HG03159 (cell line): ENCODE results near the gene LAG3.

Experiments used
- ATAC-seq: cut with Tn5 transposase; IDR thresholded peaks from one replicate; pipeline ENCODE4 v1.9.1; 2021; ENCODE audit warnings: mild to moderate bottlenecking, moderate library complexity; ENCODE audit not compliant: unreplicated experiment

LAG3 gene

DNA sequence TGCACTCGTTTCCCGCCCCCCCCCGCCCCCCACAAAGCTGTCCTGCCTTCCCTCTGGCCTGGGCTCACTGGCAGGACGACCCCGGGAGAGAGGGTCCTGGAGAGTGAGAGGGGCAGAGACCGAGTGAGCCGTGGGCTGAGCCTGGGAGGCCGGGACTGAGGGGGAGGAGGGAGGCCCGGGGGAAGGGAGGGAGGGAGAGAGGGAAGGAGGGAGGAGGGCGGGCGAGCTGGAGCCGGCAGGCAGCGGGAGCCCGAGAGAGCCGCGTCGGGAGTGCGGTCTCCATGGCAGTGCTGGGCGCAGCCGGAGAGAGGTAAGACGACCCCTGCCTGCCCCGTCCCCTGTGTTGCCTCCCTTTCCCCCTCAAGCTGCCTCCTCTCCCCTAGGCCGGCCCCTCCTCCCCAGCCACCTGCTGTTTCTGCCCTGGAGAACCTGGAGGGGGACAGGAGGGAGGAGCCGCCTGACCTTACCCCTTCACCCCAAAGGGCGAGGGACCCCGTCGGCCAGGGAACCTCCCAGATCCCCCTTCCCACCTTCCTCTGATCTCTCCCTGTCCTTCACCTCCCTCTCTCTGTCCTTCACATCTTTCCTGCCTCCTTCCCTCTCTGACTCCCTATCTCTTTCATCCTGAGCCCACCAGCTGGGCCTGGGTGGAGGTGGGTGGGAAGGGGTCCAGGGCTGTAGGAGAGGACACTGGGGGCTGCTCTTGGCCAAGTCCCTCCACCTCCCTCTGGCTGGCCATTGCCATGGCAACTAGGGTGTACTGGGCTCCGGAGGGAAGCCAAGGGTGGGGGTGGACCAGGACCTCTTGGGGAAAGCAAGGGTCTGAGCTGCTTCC is 49.5 kb downstream of the LAG3 start, which contains the start of gene GPR162:
Gene GPR162, plus strand, starts transcription at position 231 of the 835 bp plus-strand sequence. CDS start 2,078 bp downstream, outside the sequence.
- ATAC-seq = no peak

DNA sequence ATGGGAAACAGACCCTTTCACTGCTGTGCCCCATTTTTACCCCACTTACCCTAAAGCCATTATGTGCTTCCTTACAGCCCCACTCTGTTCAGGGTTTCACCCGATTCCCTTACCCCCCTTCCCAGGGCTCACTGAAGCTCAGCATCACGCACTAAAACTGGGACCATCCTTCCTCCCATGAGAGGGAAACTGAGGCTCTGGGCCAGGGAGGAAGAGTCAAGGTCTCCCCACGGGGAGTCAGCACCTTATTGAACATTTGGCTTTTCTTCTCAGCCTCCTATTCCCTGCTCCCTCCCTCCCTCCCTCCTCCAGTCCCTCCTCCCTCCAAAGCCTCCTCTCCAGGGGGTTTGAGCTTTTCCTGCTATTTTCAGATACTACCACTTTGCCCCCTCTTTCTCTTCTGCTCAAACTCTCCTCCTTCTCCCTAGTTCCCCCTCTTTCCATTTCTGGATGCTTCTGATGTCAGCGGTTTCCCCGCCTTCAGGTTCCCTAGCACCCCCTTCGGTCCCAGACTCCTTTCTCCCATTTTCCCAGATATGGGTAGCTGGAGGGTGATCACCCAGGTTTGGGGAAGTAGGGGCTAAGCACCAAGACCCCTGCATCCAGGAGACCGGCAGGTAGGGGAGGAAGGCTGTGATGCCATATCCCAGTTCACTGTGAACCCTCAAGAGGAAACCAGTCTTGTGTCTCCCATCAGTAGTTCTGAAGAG is 50.3 kb downstream of the LAG3 start:
- ATAC-seq = no peak

DNA sequence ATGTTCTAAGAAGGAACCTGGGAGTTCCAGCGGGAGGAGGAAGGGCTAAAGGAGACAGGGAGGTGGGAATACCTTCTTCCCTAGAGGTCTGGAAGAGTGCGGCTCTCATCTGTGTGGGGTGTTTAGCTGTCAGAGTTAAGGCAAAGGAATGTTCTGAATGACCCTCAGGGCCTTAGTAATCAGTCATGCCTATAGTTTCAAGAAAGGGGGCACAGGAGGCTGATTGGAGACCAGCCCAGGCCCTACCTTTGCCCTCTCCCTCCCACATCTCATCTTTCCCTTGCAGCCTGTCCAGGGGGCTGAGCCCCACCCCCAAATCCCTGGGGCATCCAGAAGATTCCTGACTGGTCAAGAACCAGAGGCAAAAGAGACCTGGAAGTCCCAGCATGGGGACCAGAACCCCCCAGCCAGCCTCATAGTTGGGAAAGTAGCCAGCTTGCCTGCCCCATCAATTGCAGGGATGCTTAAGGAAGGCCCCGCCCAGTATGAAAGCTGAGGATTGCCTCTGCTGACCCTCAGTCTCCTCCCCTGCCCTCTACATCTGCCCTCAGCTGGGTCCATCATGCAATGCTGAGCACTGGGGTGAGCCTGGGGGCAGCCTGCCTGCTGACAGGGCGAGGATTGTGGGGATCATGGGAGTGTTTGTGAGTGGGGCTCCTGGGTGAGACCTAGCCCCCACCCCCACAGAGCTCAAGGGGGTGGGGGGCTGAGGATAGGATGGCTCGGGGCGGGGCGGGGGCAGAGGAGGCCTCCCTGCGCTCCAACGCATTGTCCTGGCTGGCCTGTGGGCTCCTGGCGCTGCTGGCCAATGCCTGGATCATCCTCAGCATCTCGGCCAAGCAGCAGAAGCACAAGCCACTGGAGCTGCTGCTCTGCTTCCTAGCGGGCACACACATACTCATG is 51.1 kb downstream of the LAG3 start:
- no peak for ATAC-seq

DNA sequence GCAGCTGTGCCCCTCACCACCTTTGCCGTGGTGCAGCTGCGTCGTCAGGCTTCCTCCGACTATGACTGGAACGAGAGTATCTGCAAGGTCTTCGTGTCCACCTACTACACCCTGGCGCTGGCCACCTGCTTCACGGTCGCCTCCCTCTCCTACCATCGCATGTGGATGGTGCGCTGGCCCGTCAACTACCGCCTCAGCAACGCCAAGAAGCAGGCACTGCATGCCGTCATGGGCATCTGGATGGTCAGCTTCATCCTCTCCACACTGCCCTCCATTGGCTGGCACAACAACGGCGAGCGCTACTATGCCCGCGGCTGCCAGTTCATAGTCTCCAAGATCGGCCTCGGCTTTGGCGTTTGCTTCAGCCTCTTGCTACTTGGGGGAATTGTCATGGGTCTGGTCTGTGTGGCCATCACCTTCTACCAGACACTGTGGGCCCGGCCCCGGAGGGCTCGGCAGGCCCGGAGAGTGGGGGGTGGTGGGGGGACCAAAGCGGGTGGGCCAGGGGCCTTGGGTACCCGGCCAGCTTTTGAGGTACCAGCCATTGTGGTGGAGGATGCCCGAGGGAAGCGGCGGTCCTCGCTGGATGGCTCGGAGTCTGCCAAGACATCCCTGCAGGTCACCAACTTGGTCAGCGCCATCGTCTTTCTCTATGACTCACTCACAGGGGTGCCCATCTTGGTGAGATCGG is 51.9 kb downstream of the LAG3 start:
- no peak for ATAC-seq

DNA sequence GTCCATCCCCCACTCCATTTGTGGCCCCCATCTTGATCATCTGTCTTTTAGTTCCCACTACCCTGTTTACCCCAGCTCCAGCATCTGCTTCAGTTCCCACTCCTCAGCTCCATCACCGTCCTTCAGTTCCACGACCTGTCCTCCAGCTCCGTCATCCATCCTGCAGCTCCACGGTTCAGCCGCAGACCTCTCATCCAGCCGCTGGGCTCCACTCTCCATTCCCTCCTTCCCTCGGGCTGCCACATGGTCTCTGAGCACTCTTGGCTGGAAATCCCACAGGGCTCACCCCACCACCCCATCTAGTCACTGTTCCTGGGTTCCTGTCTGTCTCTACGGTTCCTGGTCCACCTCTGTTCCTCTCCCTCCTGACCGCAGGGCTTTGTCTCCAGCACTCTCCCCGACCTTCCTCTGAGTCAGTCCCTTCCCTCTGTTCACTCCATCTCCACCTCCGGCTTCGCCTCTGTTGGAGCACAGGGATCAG is 52.6 kb downstream of the LAG3 start:
- ATAC-seq = no peak

DNA sequence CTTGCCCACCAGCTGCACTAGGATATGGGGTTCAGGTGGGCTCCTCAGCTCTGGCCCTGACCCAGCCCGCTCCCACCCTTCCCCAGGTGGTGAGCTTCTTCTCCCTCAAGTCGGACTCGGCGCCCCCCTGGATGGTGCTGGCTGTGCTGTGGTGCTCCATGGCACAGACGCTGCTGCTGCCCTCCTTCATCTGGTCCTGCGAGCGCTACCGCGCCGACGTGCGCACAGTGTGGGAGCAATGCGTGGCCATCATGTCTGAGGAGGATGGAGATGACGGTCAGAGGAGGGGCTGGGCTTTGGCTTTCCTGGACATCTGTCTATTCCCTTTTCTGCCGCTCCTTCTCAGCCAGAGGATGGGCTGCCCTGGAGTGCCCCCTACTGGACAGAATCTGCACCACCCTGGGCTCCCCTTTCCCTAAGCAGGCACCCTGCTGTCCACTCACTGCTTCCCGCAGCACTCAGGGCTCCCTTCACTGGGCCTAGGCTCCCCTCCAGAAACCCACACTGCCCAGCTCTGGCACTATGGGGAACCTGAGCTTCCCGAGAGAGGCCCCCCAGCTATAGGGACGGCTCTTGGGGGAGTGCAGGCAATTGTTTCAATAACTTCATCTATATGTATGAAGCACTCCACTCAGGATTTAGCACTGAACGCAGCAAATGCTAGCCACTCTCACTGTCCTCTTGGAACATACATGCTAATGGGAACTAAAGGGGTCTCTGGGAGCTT is 53.2 kb downstream of the LAG3 start:
- no peak for ATAC-seq

DNA sequence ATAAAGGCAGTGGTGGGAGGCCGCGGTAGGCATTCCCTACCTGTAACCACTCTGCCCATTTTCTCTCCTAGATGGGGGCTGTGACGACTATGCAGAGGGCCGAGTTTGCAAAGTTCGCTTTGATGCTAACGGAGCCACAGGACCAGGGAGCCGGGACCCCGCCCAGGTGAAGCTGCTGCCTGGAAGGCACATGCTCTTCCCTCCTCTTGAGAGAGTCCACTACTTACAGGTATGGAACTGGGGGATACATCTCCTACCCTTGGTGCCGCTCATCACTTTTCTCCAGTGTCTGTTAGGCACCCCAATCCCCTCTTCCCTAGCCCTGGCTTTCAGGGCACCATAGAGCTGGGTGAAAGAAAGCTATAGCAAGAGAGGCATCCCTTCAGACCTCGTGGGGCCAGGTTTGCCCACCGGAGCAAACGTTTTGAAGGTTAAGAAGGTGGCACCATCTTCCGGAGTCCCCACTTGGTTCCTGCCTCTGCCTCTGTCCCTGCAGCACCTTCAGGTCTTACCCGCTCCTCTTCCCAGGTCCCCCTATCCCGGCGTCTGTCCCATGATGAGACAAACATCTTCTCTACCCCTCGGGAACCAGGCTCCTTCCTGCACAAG is 53.9 kb downstream of the LAG3 start:
- no peak for ATAC-seq

DNA sequence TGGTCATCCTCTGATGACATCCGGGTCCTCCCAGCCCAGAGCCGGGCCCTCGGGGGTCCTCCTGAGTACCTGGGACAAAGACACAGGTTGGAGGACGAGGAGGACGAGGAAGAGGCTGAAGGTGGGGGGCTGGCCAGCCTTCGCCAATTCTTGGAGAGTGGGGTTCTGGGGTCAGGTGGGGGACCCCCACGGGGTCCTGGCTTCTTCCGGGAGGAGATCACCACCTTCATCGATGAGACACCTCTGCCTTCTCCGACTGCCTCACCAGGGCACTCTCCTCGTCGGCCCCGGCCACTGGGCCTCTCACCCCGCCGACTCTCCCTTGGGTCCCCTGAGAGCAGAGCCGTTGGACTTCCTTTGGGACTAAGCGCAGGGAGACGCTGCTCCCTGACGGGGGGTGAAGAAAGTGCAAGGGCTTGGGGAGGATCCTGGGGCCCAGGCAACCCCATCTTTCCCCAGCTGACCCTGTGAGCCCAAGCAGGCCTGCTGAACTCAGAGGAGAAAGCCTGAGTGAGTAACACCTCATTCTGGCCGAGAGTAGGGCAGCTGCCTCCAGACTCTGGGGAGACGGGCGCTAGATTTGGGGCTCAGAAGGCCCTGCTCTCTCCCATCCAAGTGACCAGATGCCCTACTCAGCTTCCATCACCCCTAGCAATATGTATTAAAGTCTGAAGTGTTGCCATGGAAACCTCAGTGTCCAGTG is 54.6 kb downstream of the LAG3 start:
- no peak for ATAC-seq

DNA sequence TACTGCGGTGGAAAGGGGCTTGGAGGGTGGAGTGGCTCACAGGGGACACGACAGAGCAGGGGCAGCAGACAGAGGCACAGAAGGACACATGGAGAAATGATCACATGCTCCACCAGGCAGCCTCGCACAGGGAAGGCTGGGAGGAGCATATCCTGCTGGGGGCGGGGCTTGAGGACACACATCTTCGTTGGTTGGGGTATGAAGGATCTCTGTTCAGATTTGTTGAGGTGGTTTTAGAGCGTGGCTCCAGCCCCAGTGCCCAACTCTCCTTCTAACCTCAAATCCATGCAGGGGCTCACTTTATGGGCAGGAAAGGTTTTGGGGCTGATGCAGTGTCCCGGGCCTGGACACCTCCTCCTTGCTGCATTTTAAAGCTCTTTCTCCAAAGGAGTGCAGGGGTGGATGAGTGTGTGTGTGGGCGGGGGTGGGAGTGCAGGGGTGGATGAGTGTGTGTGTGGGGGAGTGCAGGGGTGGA is 55.2 kb downstream of the LAG3 start:
- no peak for ATAC-seq
